H1 (cell line): ENCODE data around the gene ZFP57. TPM values are rescaled to one million over a fixed set of nuclear protein-coding genes. Genes with fewer than 3 reads are reported as not detected.

Source experiments
- CTCF ChIA-PET: fragments of 300-600 bp; sonication (Branson Sonifier 250); formaldehyde crosslinking; loops from one replicate; lab custom pipeline; 2021; ENCODE audit not compliant: partially characterized antibody; lab: Charles Lee
- POLR2A ChIA-PET: fragments of 300-600 bp; sonication (Branson Sonifier 250); formaldehyde crosslinking; loops from one replicate; lab custom pipeline; 2021; ENCODE audit warnings: inconsistent platforms; ENCODE audit not compliant: partially characterized antibody; lab: Charles Lee
- DNase-seq, 2 experiments: peaks; one replicate each; pipeline versions ENCODE4 v3.0.0 to v3.0.0-alpha.2; 2010 to 2022; ENCODE audit warnings: low spot score in 2 of 2, low read depth in 1 of 2, mixed read lengths in 1 of 2
- FAIRE-seq: peaks from 2 replicates; lab custom pipeline; 2011; peaks lifted over from hg19 to GRCh38; lab: Jason Lieb, UNC
- H2AFZ ChIP-seq: 2 replicates; pipeline ENCODE4 v1.8.1; 2012; ENCODE audit warnings: low read length, inconsistent platforms
- H2AK5ac ChIP-seq: 2 replicates; pipeline ENCODE4 v1.6.1; 2013; ENCODE audit warnings: low read depth, low read length
- H2BK120ac ChIP-seq: replicated peaks from 2 replicates; pipeline ENCODE3; 2013; ENCODE audit warnings: low read depth, low read length, inconsistent platforms
- H2BK12ac ChIP-seq: 2 replicates; pipeline ENCODE4 v1.6.1; 2013; ENCODE audit warnings: low read depth, low read length
- H2BK15ac ChIP-seq: 2 replicates; pipeline ENCODE4 v1.6.1; 2013; ENCODE audit warnings: low read length
- H2BK20ac ChIP-seq: 2 replicates; pipeline ENCODE4 v1.6.1; 2013; ENCODE audit warnings: low read length
- H2BK5ac ChIP-seq: 2 replicates; pipeline ENCODE4 v1.6.1; 2013; ENCODE audit warnings: low read depth, low read length
- H3K14ac ChIP-seq: 2 replicates; pipeline ENCODE4 v1.6.1; 2013; ENCODE audit warnings: inconsistent platforms; ENCODE audit not compliant: insufficient read length
- H3K18ac ChIP-seq: 2 replicates; pipeline ENCODE4 v1.6.1; 2013; ENCODE audit warnings: low read length; ENCODE audit errors: extremely low read depth
- H3K23ac ChIP-seq: 2 replicates; pipeline ENCODE4 v1.6.1; 2013; ENCODE audit warnings: inconsistent platforms; ENCODE audit not compliant: insufficient read length
- H3K23me2 ChIP-seq: 2 replicates; pipeline ENCODE4 v1.6.1; 2013; ENCODE audit warnings: low read depth, low read length
- H3K27ac ChIP-seq: 2 replicates; pipeline ENCODE4 v1.6.1; 2011; ENCODE audit warnings: low read depth, low read length, inconsistent platforms
- H3K27me3 ChIP-seq, 4 experiments: replicated peaks in 1 of 4; 1 replicate in 1 of 4; 2 replicates in 3 of 4; pipeline versions ENCODE4 v1.6.1 to v1.8.1; 2011 to 2013; ENCODE audit warnings: low read length in 3 of 4, mild to moderate bottlenecking in 3 of 4, inconsistent platforms in 2 of 4, mixed read lengths in 2 of 4, moderate library complexity in 1 of 4; ENCODE audit not compliant: control insufficient read depth in 3 of 4, insufficient read depth in 3 of 4; ENCODE audit errors: extremely low read depth in 1 of 4
- H3K36me3 ChIP-seq, 4 experiments: 2 replicates each; pipeline versions ENCODE4 v1.6.1 to v1.8.1; 2011 to 2013; ENCODE audit warnings: mild to moderate bottlenecking in 4 of 4, low read length in 3 of 4, moderate library complexity in 2 of 4, control low read depth in 1 of 4, inconsistent platforms in 1 of 4; ENCODE audit not compliant: insufficient read depth in 4 of 4, control insufficient read depth in 2 of 4
- H3K4ac ChIP-seq: replicated peaks from 2 replicates; pipeline ENCODE3; 2013; ENCODE audit warnings: low read length, low read depth, mixed read lengths, inconsistent platforms; ENCODE audit not compliant: insufficient read length
- H3K4me1 ChIP-seq, 4 experiments: replicated peaks in 1 of 4; 1 replicate in 1 of 4; 2 replicates in 3 of 4; pipeline versions ENCODE4 v1.6.1 to v1.8.1; 2011 to 2013; ENCODE audit warnings: low read length in 3 of 4, inconsistent platforms in 2 of 4, mixed read lengths in 1 of 4; ENCODE audit not compliant: insufficient read depth in 4 of 4, control insufficient read depth in 3 of 4
- H3K4me2 ChIP-seq, 2 experiments: 2 replicates each; pipeline versions ENCODE4 v1.6.1 to v1.8.1; 2011 to 2013; ENCODE audit warnings: low read depth in 2 of 2, low read length in 2 of 2, control low read depth in 1 of 2, inconsistent platforms in 1 of 2, mild to moderate bottlenecking in 1 of 2; ENCODE audit not compliant: insufficient read depth in 1 of 2
- H3K4me3 ChIP-seq, 4 experiments: fragments of 200-600, 300-600 bp in 1 of 4; sonication (generic), shearing (Covaris generic), sonication (Bioruptor Twin) in 1 of 4; 2 replicates each; pipeline versions ENCODE4 v1.5.1 to v1.8.1; 2011 to 2016; ENCODE audit warnings: low read length in 4 of 4, low read depth in 3 of 4, control low read depth in 2 of 4, inconsistent platforms in 2 of 4, mild to moderate bottlenecking in 2 of 4, mixed read lengths in 1 of 4, moderate library complexity in 1 of 4; ENCODE audit not compliant: insufficient read depth in 2 of 4; ENCODE audit errors: extremely low read depth in 1 of 4
- H3K56ac ChIP-seq: replicated peaks from 2 replicates; pipeline ENCODE3; 2013; ENCODE audit warnings: low read depth, mild to moderate bottlenecking, mixed read lengths, low read length, inconsistent platforms; ENCODE audit not compliant: insufficient read length
- H3K79me1 ChIP-seq: 2 replicates; pipeline ENCODE4 v1.6.1; 2013; ENCODE audit warnings: low read depth, low read length, control low read depth
- H3K79me2 ChIP-seq, 2 experiments: 2 replicates each; pipeline versions ENCODE4 v1.6.1 to v1.8.1; 2012 to 2013; ENCODE audit warnings: low read length in 2 of 2, mild to moderate bottlenecking in 2 of 2, inconsistent platforms in 1 of 2; ENCODE audit not compliant: insufficient read depth in 2 of 2, control insufficient read depth in 1 of 2
- H3K9ac ChIP-seq, 4 experiments: replicated peaks in 1 of 4; 1 replicate in 1 of 4; 2 replicates in 3 of 4; pipeline versions ENCODE4 v1.6.1 to v1.8.1; 2011 to 2013; ENCODE audit warnings: low read depth in 3 of 4, low read length in 3 of 4, control low read depth in 2 of 4, mild to moderate bottlenecking in 2 of 4, moderate library complexity in 2 of 4, inconsistent platforms in 1 of 4; ENCODE audit errors: extremely low read depth in 1 of 4
- H3K9me3 ChIP-seq, 2 experiments: 2 replicates each; pipeline versions ENCODE4 v1.6.1 to v1.8.1; 2012 to 2013; ENCODE audit warnings: mild to moderate bottlenecking in 2 of 2, moderate library complexity in 2 of 2, control low read depth in 1 of 2, inconsistent platforms in 1 of 2, low read depth in 1 of 2, low read length in 1 of 2, mixed read lengths in 1 of 2; ENCODE audit not compliant: insufficient read depth in 2 of 2
- H4K20me1 ChIP-seq, 2 experiments: replicated peaks in 1 of 2; 2 replicates each; pipeline versions ENCODE3 to v1.8.1; 2011 to 2013; ENCODE audit warnings: inconsistent platforms in 2 of 2, low read length in 2 of 2, mild to moderate bottlenecking in 1 of 2; ENCODE audit not compliant: insufficient read depth in 2 of 2, control insufficient read depth in 1 of 2
- H4K5ac ChIP-seq: 2 replicates; pipeline ENCODE4 v1.6.1; 2013; ENCODE audit warnings: low read length, low read depth, mixed read lengths, inconsistent platforms; ENCODE audit not compliant: insufficient read length
- H4K8ac ChIP-seq: 2 replicates; pipeline ENCODE4 v1.8.0; 2013; ENCODE audit warnings: mild to moderate bottlenecking, moderate library complexity, low read length, inconsistent platforms; ENCODE audit not compliant: insufficient read depth; ENCODE audit errors: extremely low read depth
- H4K91ac ChIP-seq: replicated peaks from 2 replicates; pipeline ENCODE3; 2013; ENCODE audit warnings: low read length, mixed read lengths, inconsistent platforms; ENCODE audit not compliant: insufficient read length
- CTCF ChIP-seq, 3 experiments: IDR thresholded peaks; 1 replicate in 2 of 3; 2 replicates in 1 of 3; pipeline versions ENCODE4 v1.5.1 to v1.6.1; 2011; ENCODE audit warnings: low read length in 3 of 3, mild to moderate bottlenecking in 3 of 3, inconsistent platforms in 2 of 3, low read depth in 1 of 3, moderate library complexity in 1 of 3; ENCODE audit not compliant: insufficient read depth in 1 of 3; ENCODE audit errors: control extremely low read depth in 1 of 3
- EGR1 ChIP-seq: IDR thresholded peaks from 2 replicates; pipeline ENCODE4 v1.6.1; 2011; ENCODE audit warnings: low read depth, low read length, borderline replicate concordance
- PHF8 ChIP-seq: fragments of 200-600 bp; sonication (generic); conservative IDR thresholded peaks from 2 replicates; pipeline ENCODE4 v1.7.1; 2012; ENCODE audit warnings: low read depth, mild to moderate bottlenecking, inconsistent platforms, low read length, moderate library complexity
- RAD21 ChIP-seq, 2 experiments: IDR thresholded peaks in 1 of 2; conservative IDR thresholded peaks in 1 of 2; 2 replicates each; pipeline ENCODE4 v1.6.1; 2011; ENCODE audit warnings: low read depth in 2 of 2, low read length in 2 of 2, improper control_type of control experiment in 1 of 2, inconsistent platforms in 1 of 2, mild to moderate bottlenecking in 1 of 2, moderate library complexity in 1 of 2
- SP1 ChIP-seq: IDR thresholded peaks from 2 replicates; pipeline ENCODE4 v1.6.1; 2011; ENCODE audit warnings: low read depth, low read length
- WGBS, 2 experiments: shearing (Covaris generic) in 1 of 2; methylation state at CpG; one replicate each; pipeline versions ENCODE4 v1.1.6 to v1.1.7; 2013 to 2015; ENCODE audit warnings: low lambda C conversion rate in 2 of 2, mixed read lengths in 2 of 2, inconsistent platforms in 1 of 2, low coverage in 1 of 2, missing lambda C conversion rate in 1 of 2; ENCODE audit not compliant: insufficient replicate concordance in 2 of 2, insufficient coverage in 1 of 2, insufficient read length in 1 of 2; ENCODE audit errors: extremely low coverage in 1 of 2, missing lambda C conversion rate in 1 of 2; 5-methylcytosine and 5-hydroxymethylcytosine counted together
- polyA plus RNA-seq, 7 experiments: library from polyadenylated mRNA; depleted of rRNA in 3 of 7; stranded (reverse) in 5 of 7; unstranded in 2 of 7; fragments of >200 nt in 5 of 7; fragments of 200-250 nt in 2 of 7; gene quantifications; 1 replicate in 5 of 7; 2 replicates in 1 of 7; 4 replicates in 1 of 7; pipeline versions ENCODE4 v1.2.1 to v1.2.3, GENCODE V29; 2011 to 2013; ENCODE audit warnings: missing spikeins in 2 of 7, mixed read lengths in 2 of 7
- total RNA-seq: library from RNA; stranded (reverse); fragmentation: NEBNext Ultra II Directional; extraction: Animal tissue kit (Norgen Biotek cat#: 25700); gene quantifications from 2 replicates; pipeline ENCODE4 v1.2.1, GENCODE V29; 2021

Gene ZFP57
- total and polyA plus RNA-seq, 2 of the 8 experiments (the other 6 are each of a cell fraction or from before 2014, with no cell fraction given), result 0.85 to 1.2 TPM

GRCh38 chr6:29653452-29654038, 27.4 kb downstream of the ZFP57 start:
- no peak overlapping the region for H2AK5ac ChIP-seq
- no peak overlapping the region for H3K27ac ChIP-seq
- CTCF ChIA-PET, result interaction anchor here (0.6 to 33.1 kb wide), 35 partner anchors 2 to 523 kb away, joined by 3 to 658 read pairs (median 4); partner anchors contain the start of genes GABBR1, MOG, OR2H2 and ZFP57
- no peaks in the 10 kb centered on the region for H3K9me3 ChIP-seq
- no peak overlapping the region for H4K5ac ChIP-seq
- no peak overlapping the region for H3K4me2 ChIP-seq
- H2BK120ac ChIP-seq, result no peak overlapping the region
- H3K9ac ChIP-seq, result no peak overlapping the region
- H3K23me2 ChIP-seq, result no peaks in the 10 kb centered on the region
- H4K8ac ChIP-seq, result no peak overlapping the region
- H3K4me3 ChIP-seq, result no peak overlapping the region
- H3K79me1 ChIP-seq, result no peaks in the 10 kb centered on the region
- no peak overlapping the region; the same call in 1 of the 2 replicates for H2BK20ac ChIP-seq
- no peaks in the 10 kb centered on the region for H4K20me1 ChIP-seq
- H4K91ac ChIP-seq, result no peak overlapping the region
- H3K18ac ChIP-seq, result no peak overlapping the region
- no peak overlapping the region for H3K23ac ChIP-seq
- POLR2A ChIA-PET, result interaction anchor here (1.3 to 7.7 kb wide), 3 partner anchors 10 to 42 kb away, joined by 6 to 78 read pairs (median 6); partner anchors contain the start of gene GABBR1
- H2BK12ac ChIP-seq, result no peak overlapping the region; the same call in 1 of the 2 replicates
- no peak overlapping the region for H2BK15ac ChIP-seq
- FAIRE-seq, result no peak
- no peak overlapping the region for H3K56ac ChIP-seq
- H2BK5ac ChIP-seq, result no peak overlapping the region
- TF ChIP-seq CTCF (IDR thresholded peaks at IDR 0.05; ENCODE audit: control extremely low read depth in 1 of 3, insufficient read depth in 1 of 3, low read depth in 1 of 3, low read length in 3 of 3), result peak; percentile 35 to 69 (median 65)
- TF ChIP-seq SP1, result no peak
- TF ChIP-seq RAD21 (IDR thresholded peaks at IDR 0.05 in 1 of 2, conservative IDR thresholded peaks at IDR 0.05 in 1 of 2; ENCODE audit: low read depth in 2 of 2, low read length in 2 of 2), result peak; percentile 32 to 48; a peak in 3 of 4 replicates
- TF ChIP-seq PHF8, result no peak
- TF ChIP-seq EGR1, result no peak
- no peaks in the 10 kb centered on the region for H3K36me3 ChIP-seq
- peaks cover 7 to 21% (median 14%) of the 10 kb centered on the region in 4 experiments for H3K4me1 ChIP-seq
- H2AFZ ChIP-seq, result no peak overlapping the region
- DNase-seq, result no peak
- no peaks in the 10 kb centered on the region for H3K27me3 ChIP-seq
- no peaks in the 10 kb centered on the region for H3K79me2 ChIP-seq
- WGBS, 2 experiments, result 22% methylated on average over 8 of the region's 8 CpGs; no CpG with 5 or more reads in 1 of the 2 experiments
- H3K4ac ChIP-seq, result no peak overlapping the region
- no peak overlapping the region for H3K14ac ChIP-seq
